ENCODE measurements around the gene AGAP1. TPM values are rescaled to one million over a fixed set of nuclear protein-coding genes. Genes with fewer than 3 reads are reported as not detected.

The AGAP1 gene
- total and polyA plus RNA-seq, 11 donors: 5.9 to 21.6 (median 18.9) TPM

DNA sequence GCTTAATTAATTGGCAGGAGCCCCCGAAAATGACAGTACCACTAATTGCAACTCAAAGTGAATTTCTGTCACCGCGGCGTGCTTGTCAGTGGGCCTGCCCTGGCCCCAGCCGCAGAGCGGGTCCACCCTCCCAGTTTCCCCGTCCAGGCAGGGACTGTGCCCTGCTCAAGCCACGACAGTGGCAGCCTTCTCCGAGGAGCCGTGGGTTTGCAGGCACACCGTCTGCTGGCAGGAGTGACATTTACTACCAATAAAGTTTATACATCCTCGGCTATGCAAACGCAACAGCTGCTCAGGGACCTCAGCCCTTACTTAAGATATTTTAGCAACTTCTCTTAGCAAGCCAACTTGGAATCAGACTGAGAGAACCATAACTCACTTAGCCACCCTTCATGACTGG is 561.6 kb downstream of the AGAP1 start:
- Histone ChIP-seq H3K36me3 (peaks cover 0 to 8% (median 0%) of the 10 kb centered on the region in 9 donors), H3K4me3 (no peak overlapping the region), H3K27me3 (no peaks in the 10 kb centered on the region), H3K4me1 (no peaks in the 10 kb centered on the region), H3K9me3 (peaks cover 0 to 13% (median 3%) of the 10 kb centered on the region in 12 donors), H3K27ac (no peak overlapping the region)
- ATAC-seq (no peak), DNase-seq (no peak)
- no peak for TF ChIP-seq POLR2A (IDR thresholded peaks at IDR 0.05)
- TF ChIP-seq, protein P1, sequence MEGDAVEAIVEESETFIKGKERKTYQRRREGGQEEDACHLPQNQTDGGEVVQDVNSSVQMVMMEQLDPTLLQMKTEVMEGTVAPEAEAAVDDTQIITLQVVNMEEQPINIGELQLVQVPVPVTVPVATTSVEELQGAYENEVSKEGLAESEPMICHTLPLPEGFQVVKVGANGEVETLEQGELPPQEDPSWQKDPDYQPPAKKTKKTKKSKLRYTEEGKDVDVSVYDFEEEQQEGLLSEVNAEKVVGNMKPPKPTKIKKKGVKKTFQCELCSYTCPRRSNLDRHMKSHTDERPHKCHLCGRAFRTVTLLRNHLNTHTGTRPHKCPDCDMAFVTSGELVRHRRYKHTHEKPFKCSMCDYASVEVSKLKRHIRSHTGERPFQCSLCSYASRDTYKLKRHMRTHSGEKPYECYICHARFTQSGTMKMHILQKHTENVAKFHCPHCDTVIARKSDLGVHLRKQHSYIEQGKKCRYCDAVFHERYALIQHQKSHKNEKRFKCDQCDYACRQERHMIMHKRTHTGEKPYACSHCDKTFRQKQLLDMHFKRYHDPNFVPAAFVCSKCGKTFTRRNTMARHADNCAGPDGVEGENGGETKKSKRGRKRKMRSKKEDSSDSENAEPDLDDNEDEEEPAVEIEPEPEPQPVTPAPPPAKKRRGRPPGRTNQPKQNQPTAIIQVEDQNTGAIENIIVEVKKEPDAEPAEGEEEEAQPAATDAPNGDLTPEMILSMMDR (IDR thresholded peaks at IDR 0.05): no peak
- intact Hi-C loops (cut with DNase I): no loop called here
- WGBS, 4 donors: 85 to 87% (median 85%) methylated on average over 13 of the region's 13 CpGs

DNA sequence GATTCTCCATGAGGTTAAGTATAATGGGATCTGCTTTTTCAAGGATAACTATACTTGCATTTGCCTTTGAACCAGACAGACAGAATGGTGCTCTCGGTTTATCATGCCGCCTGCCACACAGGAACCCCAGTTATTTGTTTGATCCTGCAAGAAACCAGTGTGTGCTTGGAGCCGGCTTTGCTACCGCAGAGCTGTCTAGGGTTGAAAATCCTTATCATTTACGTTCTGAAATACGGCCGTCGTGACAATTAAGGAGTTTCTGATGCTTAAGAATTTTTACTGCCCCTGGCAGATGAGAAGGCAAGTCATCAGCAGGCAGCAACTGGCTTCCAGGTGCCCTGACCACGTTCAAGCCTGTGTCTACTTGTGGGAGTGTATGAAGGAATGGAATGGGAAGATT is 562.3 kb downstream of the AGAP1 start:
- TF ChIP-seq POLR2A (IDR thresholded peaks at IDR 0.05): no peak
- TF ChIP-seq, protein P1 (IDR thresholded peaks at IDR 0.05): no peak
- intact Hi-C loops (cut with DNase I): no loop called here
- 94 to 96% (median 95%) methylated on average over 9 of the region's 9 CpGs for WGBS, 4 donors
- ATAC-seq (no peak), DNase-seq (no peak)
- Histone ChIP-seq H3K4me1 (no peaks in the 10 kb centered on the region), H3K27me3 (no peaks in the 10 kb centered on the region), H3K36me3 (peaks cover 0 to 8% (median 0%) of the 10 kb centered on the region in 9 donors), H3K27ac (no peak overlapping the region), H3K4me3 (no peak overlapping the region), H3K9me3 (peaks cover 0 to 13% (median 3%) of the 10 kb centered on the region in 12 donors)

DNA sequence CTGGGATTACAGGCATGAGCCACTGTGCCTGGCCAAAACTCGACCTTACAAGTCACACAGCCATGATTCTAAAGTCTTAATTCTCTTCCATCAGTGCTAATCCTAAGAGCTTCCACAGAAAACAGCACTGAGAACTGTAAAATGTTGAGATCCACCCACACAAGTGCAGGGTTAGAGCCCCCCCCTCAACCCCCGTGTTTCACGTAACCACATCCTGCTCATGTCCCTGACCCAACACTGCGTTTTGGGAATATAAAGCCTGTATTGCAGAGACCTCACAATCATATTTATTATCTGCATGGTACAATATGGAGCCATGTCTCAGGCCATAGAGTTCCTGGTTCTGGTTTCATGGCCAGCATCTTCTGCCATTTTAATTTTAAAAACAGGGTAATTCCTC is 563.5 kb downstream of the AGAP1 start:
- 84 to 95% (median 93%) methylated on average over 4 of the region's 4 CpGs for WGBS, 4 donors
- Histone ChIP-seq H3K36me3 (peaks cover 0 to 8% (median 0%) of the 10 kb centered on the region in 9 donors), H3K4me3 (no peak overlapping the region), H3K4me1 (no peaks in the 10 kb centered on the region), H3K27me3 (no peaks in the 10 kb centered on the region), H3K27ac (no peak overlapping the region), H3K9me3 (peaks cover 0 to 13% (median 3%) of the 10 kb centered on the region in 12 donors)
- DNase-seq (no peak), ATAC-seq (no peak)
- no peak for TF ChIP-seq POLR2A (IDR thresholded peaks at IDR 0.05)
- TF ChIP-seq, protein P1 (IDR thresholded peaks at IDR 0.05): no peak
- intact Hi-C loops (cut with DNase I): no loop called here

DNA sequence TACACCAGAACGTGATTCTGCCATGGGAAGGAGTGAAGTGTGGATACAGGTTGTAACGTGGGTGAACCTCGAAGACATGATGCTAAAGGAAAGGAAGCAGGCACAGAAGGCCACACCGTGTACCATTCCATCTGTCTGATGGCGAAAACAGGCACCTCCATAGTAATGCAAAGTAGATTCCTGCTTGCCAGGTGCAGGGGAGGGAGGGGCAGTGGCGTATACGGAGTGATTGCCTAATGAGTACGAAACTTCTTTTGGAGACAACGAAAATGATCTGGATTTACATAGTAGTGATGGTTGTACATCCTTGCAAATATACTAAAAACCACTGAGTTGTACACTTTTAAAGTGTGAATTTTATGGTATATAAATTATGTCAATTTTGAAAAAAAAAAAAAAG is 567.7 kb downstream of the AGAP1 start:
- Histone ChIP-seq H3K4me3 (no peak overlapping the region), H3K36me3 (peaks cover 0 to 8% (median 0%) of the 10 kb centered on the region in 9 donors), H3K9me3 (peaks cover 0 to 13% (median 3%) of the 10 kb centered on the region in 12 donors), H3K27me3 (no peaks in the 10 kb centered on the region), H3K4me1 (no peaks in the 10 kb centered on the region), H3K27ac (no peak overlapping the region)
- ATAC-seq (no peak), DNase-seq (no peak)
- 57 to 77% (median 63%) methylated on average over 8 to 9 of the region's 9 CpGs for WGBS, 4 donors
- intact Hi-C loops (cut with DNase I): no loop called here
- TF ChIP-seq, protein P1 (IDR thresholded peaks at IDR 0.05): no peak
- TF ChIP-seq POLR2A (IDR thresholded peaks at IDR 0.05): no peak

Measured in heart left ventricle (tissue), 16 donors.